ENCODE results near the gene OR2B6.

OR2B6 gene

DNA sequence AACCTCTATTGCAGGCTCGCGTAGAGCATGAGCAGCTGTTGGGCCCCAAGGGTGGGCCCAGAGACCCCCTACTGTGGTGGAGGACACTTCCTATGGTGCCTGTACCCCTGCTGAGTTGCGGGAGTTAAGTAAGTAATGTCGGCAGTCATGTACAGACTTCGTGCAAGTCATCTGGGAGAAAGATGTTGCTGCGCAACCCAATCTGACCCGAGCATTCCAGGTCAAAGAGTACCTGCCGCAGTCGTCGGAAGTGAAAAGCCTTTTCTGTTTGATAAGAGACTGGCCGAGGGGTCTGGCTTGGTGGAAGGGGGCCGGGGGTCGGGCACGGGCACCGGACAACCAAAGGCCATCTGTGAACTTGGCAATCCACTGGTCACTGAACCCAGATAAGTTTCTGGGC is 44.3 kb downstream of the OR2B6 start:
- DNase-seq, result no peak

DNA sequence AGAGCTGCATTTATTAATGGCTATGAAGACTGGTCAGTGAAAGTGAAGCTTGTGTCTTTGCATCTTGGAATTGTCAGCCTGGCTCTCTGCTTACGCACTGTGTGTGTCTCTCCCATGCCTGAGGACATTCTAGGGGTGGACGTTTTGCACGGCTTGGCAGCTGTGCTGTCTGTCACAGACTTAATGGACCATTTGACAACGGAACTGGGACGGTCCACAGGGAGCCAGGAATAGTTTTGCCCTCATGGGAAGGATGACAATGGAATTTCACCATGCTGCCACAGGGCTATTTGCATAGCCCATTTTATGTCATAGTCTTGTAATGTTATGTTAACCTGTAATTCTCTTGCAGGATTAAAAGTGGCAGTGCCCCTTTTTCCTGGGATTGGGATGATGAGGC is 44.7 kb downstream of the OR2B6 start:
- no peak for DNase-seq

DNA sequence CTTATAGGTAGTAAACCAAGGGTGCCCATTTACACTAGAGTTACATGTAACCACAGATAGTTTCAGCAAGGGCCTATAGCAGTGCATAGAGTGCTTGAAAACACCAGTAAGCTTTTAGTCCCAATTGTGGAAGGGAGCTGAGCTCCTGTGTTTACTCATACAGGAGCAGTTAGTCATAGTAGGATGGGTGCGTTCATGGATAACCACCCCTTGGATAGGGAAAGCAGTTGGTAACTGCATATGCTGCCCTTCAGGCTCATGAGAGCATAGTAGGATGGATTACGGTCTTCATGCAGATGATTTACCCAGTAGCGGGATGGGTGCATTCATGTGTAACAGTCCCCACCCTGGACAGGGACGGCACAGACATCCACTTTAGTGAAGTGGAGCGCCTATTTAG is 45.1 kb downstream of the OR2B6 start:
- DNase-seq, result no peak

DNA sequence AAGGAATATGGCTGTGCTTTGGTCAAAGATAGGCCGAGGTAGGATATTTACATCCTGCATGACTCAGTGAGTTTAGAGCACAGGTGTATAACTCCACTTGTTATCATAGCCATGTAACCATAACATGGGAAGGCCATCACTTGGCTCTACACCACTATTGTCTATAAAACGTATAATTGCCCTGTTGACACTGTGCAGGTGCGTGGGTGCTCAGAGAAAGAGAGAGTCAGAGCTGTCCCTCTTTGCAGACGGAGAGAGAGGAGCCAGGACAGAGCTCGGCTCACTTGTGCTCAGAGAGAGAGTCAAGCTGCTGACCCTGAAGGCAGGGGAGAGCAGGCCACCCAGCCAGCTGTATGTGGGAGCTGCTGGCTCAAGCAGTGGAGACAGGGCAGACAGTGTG is 46.0 kb downstream of the OR2B6 start:
- no peak for DNase-seq

DNA sequence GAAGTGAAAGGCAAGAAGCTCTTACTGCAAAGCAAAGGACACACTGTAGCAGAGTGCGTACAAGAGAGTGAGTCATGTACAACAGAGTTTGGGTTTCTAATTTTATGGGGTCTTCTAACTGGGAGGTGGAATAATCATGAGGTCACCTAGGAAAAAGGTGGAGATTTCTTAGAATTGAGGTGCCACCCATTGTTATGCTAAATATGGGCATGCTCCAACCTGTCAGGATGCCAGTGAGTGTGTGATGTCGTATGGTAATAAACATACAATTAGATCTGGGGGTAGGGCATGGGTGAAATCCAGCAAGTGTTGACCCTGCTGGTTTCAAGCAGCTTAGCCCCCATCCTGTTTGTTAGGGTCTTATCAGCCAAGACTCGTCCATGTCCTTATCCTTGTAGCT is 46.6 kb downstream of the OR2B6 start:
- DNase-seq, result no peak

DNA sequence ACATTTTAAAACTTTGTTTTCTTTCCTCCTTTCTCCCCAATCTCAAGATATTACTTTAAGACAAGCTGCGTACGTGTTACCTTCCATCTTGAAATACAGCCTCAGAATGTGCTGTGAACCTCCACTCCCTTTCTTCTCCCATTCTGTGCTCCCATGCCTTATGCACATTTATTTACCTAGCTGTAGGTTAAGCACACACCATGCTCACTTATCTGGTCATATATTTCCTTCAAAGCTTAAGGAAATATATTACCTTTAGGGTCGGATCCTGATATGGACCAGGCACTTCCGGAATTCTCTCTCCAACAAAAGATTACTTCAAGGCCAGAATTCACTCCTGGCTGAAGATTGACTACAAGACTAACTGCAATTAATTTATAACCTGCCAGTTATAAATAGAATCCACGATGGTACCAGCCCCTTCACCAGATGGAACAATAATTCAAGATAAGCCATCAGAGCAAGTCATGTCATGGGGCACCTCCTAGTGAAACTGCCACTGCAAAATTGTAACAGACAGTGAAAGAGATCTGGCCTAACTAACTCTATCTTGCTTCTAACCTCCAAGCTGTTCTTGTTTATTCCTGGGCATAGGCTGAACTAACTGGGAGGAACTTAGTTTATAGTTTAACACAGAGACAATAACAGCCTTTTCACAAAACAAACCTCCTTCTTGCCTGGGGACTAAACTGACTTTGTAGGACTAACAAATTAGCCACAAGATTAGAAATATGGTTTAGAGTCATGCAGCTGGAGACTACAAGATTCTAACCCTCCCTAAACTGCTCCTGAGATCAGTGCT is 47.5 kb downstream of the OR2B6 start:
- no peak for DNase-seq

DNA sequence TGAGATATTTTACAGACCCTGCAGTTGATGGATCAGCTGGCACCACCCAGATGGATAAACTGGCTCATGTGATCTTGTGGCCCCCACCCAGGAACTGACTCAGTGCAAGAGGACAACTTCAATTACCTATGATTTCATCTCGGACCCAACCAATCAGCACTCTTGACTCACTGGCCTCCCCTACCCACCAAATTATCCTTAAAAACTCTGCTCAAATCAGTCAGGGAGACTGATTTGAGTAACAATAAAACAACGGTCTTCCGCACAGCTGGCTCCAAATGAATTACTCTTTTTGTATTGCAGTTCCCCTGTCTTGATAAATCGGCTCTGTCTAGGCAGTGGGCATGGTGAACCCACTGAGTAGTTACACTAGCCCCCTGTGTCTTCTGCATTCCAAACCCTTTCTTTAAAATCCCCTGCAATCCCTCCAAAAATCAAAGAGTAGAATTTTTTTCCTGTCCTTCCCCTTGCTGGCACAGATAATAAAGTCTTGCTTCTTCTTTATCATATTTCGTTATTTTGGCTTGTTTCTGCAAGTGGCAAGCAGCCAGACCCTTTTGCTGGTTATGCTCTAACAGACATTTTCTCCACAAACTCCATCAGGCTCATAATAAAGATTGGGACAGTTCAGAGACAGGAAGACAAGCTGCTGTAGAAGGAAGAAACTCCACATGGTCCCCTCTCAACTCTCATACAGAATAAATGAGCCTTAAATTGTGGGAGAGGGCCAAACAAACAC is 48.3 kb downstream of the OR2B6 start:
- no peak for DNase-seq

DNA sequence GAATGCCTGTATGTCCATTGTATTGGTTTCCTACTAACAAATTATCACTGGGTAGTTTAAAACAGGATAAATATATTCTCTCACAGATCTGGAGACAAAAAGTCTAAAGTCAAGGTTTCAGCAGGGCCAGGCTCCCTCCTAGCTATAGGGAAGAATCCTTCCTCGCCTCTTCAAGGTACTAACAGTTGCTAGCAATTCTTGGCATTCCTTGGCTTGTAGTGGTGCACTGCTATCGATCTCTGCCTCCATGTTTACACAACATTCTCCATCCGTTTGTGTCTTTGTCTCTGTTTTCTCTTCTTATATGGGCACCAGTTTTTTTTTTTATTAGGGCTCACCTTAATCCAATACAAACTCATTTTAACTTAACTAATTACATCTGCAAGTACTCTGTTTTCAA is 48.9 kb downstream of the OR2B6 start:
- DNase-seq, result no peak
